ENCODE results near the gene FOXF2.

The FOXF2 gene

DNA sequence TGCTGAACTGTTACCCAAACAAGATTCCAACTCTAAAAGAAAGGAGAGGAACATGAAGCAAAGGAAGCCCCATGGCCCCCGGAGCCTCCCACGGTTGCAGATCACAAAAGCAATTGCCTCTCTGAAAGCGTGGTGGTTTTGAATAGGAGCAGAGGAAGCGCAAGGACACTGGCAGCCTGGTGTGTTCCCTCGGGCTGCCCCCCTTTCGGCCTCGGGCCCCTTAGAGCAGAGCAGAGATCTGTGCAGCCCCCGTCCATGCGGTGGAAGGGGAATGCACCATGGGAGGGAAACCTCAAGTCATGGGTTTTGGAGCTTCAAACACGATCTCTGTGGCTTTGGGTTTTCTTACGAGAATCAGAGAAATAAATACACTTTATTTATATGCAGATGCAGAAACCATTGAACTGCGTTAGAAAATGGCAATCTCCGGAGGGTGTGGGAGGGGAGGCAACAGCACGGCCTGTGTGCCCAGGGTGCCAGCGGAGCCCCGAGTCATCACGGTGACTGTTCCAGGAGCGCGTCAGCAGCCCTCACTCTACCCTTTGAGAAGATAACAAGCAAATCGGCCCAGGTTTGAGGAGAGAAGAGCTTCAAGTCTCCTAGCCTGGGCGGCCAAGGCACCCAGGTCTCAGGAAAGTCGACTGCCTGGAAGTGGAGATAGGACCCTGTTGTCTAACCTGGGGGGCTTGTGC, 20.5 kb downstream of the FOXF2 start:
- H3K4me3 ChIP-seq (ENCODE audit: low read depth, low read length), result no peak overlapping the region
- TF ChIP-seq, protein P1, sequence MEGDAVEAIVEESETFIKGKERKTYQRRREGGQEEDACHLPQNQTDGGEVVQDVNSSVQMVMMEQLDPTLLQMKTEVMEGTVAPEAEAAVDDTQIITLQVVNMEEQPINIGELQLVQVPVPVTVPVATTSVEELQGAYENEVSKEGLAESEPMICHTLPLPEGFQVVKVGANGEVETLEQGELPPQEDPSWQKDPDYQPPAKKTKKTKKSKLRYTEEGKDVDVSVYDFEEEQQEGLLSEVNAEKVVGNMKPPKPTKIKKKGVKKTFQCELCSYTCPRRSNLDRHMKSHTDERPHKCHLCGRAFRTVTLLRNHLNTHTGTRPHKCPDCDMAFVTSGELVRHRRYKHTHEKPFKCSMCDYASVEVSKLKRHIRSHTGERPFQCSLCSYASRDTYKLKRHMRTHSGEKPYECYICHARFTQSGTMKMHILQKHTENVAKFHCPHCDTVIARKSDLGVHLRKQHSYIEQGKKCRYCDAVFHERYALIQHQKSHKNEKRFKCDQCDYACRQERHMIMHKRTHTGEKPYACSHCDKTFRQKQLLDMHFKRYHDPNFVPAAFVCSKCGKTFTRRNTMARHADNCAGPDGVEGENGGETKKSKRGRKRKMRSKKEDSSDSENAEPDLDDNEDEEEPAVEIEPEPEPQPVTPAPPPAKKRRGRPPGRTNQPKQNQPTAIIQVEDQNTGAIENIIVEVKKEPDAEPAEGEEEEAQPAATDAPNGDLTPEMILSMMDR (IDR thresholded peaks at IDR 0.05; ENCODE audit: low read depth, low read length), result no peak

DNA sequence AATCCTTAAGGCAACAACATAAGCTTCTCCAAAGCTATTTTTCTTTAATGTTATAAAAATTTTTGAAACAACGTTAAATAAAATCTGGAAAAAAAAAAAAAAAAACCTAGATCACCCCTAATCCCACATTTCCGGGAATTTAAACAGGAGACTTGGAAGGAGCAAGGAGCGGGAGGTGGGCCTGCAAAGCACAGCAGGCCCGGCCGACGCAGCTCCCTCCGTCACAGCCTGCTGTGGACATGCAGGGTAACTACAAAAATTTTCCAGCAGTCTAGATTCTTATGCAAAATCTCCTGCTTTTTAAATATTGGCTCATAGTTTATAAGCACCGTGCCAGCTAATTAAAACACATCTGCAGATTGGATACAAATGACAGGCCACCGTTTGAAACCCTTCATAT, 23.5 kb downstream of the FOXF2 start:
- TF ChIP-seq, protein P1 (IDR thresholded peaks at IDR 0.05; ENCODE audit: low read depth, low read length), result no peak
- no peak overlapping the region for H3K4me3 ChIP-seq (ENCODE audit: low read depth, low read length)

DNA sequence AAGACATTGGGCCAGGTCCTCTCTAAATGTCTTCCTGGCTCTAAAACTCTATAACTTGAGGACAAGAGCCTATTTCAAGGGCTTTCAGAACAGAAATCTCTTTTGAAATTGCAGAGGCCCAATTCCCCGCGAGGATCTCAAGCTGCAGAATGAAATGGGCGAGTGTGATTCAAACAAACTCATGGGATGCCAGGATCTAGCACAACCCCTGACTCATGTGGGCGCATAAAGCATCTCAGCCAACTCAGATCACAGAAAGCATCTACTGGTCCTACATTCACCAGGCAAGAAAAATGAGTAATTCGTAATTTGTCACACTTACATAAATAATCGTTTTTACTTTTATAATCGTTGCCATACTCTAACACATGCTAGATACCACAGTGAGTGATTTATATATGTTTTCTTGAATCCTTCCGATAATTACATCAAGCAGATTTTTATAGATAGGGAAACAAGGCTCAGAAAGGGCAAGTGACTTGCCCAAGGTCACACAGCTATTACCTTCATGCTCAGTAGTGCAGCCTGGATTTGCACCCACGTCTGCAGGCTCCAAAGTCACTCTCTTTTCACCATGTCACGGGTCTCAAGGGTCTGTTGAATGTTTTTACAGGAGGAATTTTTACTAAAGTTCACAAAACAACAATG, 26.2 kb downstream of the FOXF2 start:
- H3K4me3 ChIP-seq (ENCODE audit: low read depth, low read length), result no peak overlapping the region
- TF ChIP-seq, protein P1 (IDR thresholded peaks at IDR 0.05; ENCODE audit: low read depth, low read length), result no peak

DNA sequence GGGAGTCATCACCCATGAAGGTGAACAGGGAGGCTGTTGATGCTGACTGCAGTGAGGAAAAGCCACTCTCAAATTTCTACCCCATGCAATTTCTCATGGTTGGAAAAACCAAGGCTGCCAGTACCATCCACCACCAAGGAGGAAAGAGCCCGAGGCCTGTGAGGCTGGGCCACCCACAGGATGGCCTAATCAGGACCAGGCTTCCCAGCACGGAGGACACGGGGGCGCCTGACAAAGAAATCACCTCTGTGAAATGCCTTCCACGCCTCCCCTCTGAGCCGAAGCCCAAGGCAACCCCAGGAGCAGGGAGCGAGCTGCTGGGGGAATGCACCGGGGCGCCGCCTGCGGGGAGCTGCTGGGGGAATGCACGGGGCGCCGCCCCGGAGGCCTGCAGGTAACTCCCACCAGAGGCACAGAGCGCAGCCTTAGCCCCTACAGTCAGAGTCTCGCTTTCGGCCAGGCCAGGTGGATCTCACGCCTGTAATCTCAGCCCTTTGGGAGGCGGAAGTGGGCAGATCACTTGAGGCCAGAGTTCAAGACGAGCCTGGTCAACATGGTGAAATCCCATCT, 26.9 kb downstream of the FOXF2 start:
- TF ChIP-seq, protein P1 (IDR thresholded peaks at IDR 0.05; ENCODE audit: low read depth, low read length), result no peak

DNA sequence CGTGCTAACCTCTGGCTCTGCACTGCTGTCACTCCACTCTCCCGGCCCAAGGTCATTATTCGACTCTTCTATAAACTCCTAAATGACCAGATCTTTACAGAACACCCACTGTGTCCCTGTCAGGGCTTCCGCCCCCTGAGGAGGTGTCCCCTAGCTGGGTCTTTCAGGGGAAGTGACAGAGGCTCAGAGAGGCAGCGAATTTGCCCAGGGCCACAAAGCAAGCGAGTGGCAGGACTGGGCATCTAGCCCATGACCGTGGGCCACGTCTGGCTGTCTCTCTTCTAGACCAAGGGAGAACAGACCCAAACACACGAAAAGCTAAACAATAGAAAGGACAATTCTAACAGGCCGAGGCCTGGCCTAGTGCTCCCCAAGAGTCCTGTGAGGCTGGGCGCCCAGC, 27.4 kb downstream of the FOXF2 start:
- TF ChIP-seq, protein P1 (IDR thresholded peaks at IDR 0.05; ENCODE audit: low read depth, low read length), result no peak

More for the DNA sequence above, 26.9 kb downstream of the FOXF2 start:
- no peak overlapping the region for H3K4me3 ChIP-seq (ENCODE audit: low read depth, low read length)

DNA sequence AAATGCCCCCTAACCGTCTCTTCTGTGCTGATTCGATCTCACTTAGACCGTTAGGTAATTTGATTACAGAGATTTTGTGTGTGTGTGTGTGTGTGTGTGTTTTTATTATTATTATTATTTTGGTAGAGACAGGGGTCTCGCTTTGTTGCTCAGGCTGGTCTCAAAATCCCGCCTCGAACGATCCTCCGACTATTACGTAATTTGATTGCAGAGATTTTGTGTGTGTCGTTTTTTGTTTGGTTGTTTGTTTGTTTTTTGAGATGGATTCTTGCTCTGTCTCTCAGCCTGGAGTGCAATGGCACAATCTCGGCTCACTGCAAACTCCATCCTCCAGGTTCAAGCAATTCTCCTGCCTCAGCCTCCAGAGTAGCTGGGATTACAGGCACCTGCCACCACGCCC, 28.3 kb downstream of the FOXF2 start:
- no peak overlapping the region for H3K4me3 ChIP-seq (ENCODE audit: low read depth, low read length)
- TF ChIP-seq, protein P1 (IDR thresholded peaks at IDR 0.05; ENCODE audit: low read depth, low read length), result no peak

More for the DNA sequence above, 27.4 kb downstream of the FOXF2 start:
- H3K4me3 ChIP-seq (ENCODE audit: low read depth, low read length), result no peak overlapping the region

All from WI38 (cell line).